Coronary artery (tissue), 2 donors: ENCODE data around the gene DPEP1.

ENCODE experiments used
- DNase-seq: peaks from one replicate; pipeline ENCODE4 v3.0.0-alpha.2; 2017; ENCODE audit warnings: low spot score
- H3K27ac ChIP-seq, 2 donors: fragments of 200-600 bp; sonication (generic); one replicate each; pipeline ENCODE4 v1.5.1; 2016 to 2019
- H3K4me3 ChIP-seq: fragments of 200-600 bp; sonication (generic); 2 replicates; pipeline ENCODE4 v1.5.1; 2016; ENCODE audit warnings: mild to moderate bottlenecking, moderate library complexity
- CTCF ChIP-seq: fragments of 200-600 bp; sonication (generic); IDR thresholded peaks from one replicate; pipeline ENCODE4 v1.5.1; 2019; ENCODE audit warnings: antibody characterized with exemption

DPEP1 gene

GRCh38 chr16:89620406-89620841 is 7.0 kb downstream of the DPEP1 start:
- TF ChIP-seq CTCF, result no peak
- no peak overlapping the region for H3K27ac ChIP-seq
- no peak overlapping the region for H3K4me3 ChIP-seq
- no peak for DNase-seq

- no peak for DNase-seq
- no peak overlapping the region for H3K4me3 ChIP-seq
- TF ChIP-seq CTCF, result no peak
- no peak overlapping the region for H3K27ac ChIP-seq
Measured at GRCh38 chr16:89621136-89621697, 7.8 kb downstream of the DPEP1 start.

DNA sequence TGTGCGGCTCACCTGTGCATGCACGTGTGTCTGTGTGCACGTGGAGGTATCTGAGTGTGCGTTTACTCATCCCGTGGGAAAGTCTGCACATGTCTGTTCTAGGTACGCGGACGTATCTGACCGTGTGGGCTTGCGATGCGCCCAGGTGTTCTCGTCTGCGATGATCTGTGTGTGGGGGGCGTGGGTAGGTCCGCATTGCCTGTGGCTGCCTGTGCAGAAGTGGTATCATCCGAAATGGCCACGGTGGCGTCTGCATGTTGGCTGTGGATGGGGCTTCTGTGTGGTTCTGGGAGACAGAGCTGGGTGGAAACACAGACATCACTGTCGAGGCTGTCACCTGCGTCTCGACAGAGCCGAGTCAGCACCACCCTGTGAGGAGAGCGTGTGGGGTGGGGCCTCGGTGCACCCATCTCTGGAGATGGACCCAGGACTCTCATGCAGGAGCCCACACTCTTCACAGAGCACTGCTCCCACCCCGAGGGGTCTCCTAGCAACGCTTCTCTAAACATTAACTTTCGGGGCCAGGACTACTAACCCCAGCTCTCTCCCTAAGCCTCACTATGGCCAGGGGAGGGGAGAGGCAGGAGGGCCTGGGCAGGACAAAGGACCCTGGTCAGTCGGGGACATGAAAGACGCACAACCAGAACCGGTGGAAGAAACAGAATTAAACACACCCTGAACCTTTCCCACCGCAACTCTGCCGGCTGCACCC is 8.4 kb downstream of the DPEP1 start:
- H3K4me3 ChIP-seq, result no peak overlapping the region
- TF ChIP-seq CTCF, result no peak
- DNase-seq, result no peak
- no peak overlapping the region for H3K27ac ChIP-seq

GRCh38 chr16:89623511-89624261 is 10.2 kb downstream of the DPEP1 start:
- DNase-seq, result no peak
- TF ChIP-seq CTCF, result no peak
- Histone ChIP-seq H3K27ac (no peak overlapping the region), H3K4me3 (no peak overlapping the region)

GRCh38 chr16:89624777-89625761 is 11.6 kb downstream of the DPEP1 start:
- no peak for DNase-seq
- TF ChIP-seq CTCF, result no peak
- Histone ChIP-seq H3K27ac (no peak overlapping the region), H3K4me3 (no peak overlapping the region)

- H3K4me3 ChIP-seq, result no peak overlapping the region
- H3K27ac ChIP-seq, result no peak overlapping the region
- no peak for DNase-seq
- TF ChIP-seq CTCF, result no peak
Measured at GRCh38 chr16:89629827-89630610, 16.6 kb downstream of the DPEP1 start.
